Stimulated activated CD8-positive, alpha-beta memory T cell treated with anti-CD3 and anti-CD28 coated beads, Interleukin-7, amount 100 ng/mL, for 24 hours (primary cell): ENCODE measurements around the gene SLC7A5.
"Not testable (repeated sequence)": the region's sequence is repeated elsewhere in the genome, so short reads cannot be mapped to it uniquely, and the experiment has no call there.

Source experiments
- DNase-seq: peaks from one replicate; pipeline ENCODE4 v3.0.0-alpha.2; 2020; ENCODE audit warnings: low read depth

Gene SLC7A5

DNA sequence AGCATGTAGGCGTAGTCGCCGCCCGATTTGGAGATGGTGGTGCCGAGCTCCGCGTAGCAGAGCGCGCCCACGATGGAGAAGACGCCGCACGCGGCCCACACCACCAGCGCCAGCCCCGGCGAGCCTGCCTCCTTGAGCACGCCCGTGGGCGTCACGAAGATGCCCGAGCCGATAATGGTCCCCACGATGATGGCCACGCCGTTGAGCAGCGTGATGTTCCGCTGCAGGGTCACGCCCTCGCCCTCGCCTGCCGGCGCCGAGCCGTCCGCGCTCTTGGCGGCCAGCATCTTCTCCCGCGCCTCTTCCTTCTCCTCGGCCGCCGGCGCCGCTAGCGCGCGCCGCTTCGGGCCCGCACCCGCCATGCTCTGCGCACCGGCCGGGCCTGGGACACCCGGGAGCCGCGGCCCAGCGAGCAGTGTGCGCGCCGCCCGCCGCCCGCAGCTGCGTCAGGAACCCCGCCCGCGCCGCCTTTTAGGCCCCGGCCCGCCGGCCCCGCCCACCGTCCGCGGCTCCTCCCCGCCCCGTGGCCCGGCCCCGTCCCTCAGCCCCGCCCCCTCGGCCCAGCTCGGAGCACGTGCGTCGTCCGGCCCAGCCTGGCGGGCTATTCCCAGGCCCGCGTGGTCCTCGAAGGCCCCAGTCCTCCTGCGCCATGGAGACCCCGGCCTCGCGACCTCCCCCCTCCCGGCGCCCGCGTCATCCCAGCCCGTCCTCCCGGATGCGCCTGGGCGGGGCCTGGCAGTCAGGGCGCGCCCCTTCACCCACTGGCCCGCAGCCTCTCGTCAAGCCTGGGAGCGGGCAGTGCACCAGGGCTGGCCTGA is at the start of gene SLC7A5:
SLC7A5 (minus strand) TSS at position 447 of the 818 bp plus-strand sequence; CDS start at position 362, 85 bp downstream.
- DNase-seq = peak; percentile 73

DNA sequence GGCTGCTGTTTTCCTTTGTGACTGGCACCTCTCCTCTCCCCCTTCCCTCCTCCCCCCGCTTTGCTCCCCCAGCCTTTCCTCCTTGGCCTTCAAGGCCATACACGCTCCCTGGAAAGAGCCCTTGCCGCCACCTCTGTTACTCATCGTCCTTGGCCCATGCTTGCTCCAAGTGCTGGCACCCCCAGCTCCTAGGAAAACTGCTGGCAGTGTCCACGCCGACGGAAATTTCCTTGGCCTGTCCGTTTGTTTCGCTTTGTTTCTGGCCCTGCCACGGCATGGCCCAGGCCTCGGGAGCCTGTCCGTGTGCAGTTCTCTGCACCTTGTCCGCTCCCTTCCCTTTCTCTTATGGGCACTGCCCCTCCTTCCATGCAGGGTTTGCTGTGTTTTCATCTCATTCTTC is 49.0 kb upstream of the SLC7A5 start:
- DNase-seq = no peak

- no peak for DNase-seq
Observed at GRCh38 chr16:87917503-87917902, 48.2 kb upstream of the SLC7A5 start.

GRCh38 chr16:87914812-87915211 is 45.5 kb upstream of the SLC7A5 start:
- DNase-seq = no peak

DNA sequence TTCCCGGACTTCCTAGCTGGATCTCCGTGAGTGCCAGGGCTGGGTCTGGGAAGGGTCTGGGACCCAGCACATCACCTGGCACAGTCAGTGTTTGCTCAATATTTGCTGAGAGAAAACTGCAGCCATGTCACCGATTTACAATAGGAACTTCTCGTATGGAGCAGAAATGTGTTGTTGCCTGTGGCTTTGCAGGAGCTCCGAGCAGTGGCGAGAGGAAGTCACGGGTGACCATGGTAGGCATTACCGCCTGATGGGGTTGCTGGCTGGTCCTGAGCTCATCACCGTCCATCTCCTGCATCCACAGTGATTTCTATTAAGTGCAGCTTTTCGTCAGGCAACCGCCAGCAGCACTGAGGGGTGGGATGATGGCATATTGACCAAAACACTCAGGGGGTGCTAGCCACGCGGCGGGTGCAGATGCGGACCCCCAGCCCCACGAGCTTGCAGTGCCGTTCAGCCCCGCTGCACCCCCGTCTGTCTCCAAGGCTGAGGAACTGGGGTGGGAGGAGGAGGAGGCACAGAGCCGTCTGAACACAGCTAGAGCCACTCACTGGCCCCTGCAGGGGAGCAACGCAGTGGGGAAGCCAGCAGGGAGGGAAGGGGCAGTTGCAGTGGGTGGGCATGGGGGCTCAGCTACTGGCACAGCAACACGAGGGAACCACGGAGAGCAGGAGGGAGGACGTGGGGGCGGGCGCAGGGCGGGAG is 44.9 kb upstream of the SLC7A5 start:
- DNase-seq = not testable (repeated sequence)

- DNase-seq = not testable (repeated sequence)
Observed at GRCh38 chr16:87912691-87913090, 43.4 kb upstream of the SLC7A5 start.

DNA sequence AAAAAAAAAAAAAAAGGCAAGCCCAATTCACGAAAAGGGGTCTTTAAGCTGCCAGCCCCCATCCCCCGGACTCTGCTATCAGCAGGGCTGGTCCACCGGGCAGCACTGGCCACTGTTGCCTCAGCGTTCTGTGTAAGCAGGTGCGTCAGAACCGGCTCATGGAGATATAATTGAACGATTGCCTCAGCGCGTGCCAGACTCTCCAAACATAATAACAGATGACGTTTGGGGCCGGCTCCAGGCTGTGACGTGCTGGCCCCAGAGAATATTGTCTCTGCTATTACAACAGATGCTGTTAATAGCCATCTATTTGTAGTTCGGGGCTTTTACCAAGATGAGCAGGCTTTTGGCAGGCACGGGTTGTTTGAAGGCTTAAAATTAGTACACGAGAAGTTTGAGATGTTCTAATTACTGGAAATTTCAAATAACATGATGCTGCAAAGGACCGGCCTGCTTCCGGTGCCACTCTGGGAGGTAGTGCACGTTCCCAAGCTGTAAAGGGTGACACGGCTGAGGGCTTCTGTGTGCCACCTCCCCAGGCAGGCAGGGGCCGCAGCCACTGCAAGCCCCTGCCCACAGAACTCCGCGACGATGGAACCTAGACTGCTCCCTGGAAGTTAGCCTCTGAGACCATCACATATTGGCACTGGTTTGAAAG is 41.9 kb upstream of the SLC7A5 start:
- not testable (repeated sequence) for DNase-seq

GRCh38 chr16:87909203-87909935 is 40.1 kb upstream of the SLC7A5 start:
- DNase-seq = peak; percentile 68

DNA sequence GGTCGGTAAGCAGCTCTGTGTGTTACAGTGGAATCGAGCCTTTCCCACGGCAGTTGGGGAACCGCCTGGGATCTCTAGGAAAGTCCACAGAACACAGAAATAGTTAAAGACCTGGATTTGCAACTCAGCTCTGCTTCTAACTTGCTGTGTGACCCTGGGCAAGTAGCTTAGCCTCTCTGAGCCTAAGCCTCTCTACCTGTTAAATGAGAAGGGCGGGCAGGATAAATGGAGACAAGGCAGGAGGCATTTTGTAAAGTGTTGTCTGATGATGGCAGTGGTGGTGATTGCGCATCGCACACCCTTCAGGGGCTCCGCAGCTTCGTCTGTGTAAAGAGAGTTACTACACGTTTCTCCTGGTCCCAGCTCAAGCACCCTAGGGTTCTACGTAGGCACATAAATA is 38.8 kb upstream of the SLC7A5 start:
- not testable (repeated sequence) for DNase-seq

GRCh38 chr16:87905521-87905920 is 36.2 kb upstream of the SLC7A5 start:
- DNase-seq = not testable (repeated sequence)

DNA sequence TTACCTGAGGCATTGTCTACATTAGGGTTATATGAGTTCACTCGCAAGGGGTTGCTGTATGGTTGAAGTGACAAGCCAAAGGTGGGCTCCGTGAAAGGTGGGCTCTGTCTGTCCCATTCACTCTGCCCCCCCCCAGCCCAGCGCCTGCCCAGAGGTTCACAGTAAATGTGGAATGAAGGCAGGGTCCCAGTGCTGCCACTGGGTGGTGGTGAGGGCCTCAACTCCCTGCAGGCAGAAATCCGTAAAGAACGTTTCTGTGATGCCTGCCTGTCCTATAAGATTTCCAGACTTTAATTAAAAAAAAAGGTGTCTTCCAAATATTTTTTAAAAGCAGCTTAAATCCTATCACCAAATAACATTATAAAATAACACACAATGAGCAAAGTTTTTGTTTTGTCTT is 35.7 kb upstream of the SLC7A5 start:
- DNase-seq = not testable (repeated sequence)

DNA sequence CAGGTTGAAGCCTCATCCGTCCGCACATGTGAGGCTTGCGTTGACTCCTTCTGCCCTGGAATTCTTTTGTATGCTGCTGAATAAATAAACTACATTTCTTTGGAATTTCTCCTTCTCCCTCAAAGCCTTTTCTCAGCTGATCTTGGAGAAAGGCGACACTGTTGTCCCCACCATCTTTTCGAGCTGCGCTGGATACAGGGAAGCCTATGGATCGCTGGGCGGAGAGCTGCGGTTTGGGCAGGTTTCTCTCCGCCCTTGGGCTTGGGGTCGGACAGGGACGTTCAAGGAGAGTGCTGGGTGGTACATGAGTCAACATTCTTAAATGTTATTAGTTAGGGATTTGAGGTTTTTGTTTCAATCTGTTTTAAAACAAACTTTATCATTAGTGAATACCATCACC is 31.2 kb upstream of the SLC7A5 start:
- not testable (repeated sequence) for DNase-seq

DNA sequence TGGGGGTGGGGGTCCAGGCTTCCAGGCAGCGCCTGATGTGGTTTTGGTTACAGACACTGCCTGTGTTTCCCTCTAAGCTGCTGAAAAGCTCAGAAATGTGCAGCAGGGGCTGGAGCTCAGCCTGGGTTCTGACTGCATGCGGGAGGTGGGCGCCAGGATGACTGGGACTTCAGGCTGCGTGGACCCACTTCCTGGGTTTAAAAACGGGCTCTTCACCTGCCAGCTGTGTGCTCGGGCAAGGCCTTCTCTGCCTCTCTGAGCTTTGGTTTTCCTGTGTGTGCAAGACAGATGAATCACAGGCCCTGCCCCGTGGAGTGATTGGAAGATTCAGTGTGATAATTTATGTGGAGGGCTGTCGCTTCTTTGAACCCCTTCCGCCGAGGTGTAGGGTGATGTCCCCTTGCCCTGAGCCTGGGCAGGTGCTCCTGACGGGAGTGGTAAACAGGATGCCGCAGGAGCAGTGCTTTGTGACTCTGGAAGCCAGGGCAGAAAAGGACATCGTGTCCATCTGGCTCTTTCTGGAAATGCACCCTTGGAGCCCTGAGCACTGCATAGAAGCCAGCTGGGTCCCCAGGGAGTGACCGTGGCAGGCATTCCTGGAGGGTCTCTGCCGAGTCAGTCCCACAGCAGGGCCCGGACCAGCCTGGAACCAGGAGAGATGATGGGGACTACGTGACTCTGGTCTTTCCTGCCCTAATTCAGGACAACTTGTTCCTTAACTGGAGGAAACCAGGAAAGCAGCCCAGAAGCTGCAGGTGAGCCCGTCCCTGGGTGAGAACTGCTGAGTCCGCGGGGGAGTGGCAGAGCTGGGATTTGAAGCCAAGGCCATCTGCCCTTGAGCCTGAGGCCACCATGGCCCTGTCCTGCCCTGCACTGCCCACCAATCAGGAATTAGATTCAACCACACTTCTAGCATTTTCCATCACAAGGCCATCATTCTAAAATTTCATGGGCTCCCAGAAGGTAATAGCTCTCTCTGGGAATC is 28.5 kb upstream of the SLC7A5 start:
- DNase-seq = no peak

DNA sequence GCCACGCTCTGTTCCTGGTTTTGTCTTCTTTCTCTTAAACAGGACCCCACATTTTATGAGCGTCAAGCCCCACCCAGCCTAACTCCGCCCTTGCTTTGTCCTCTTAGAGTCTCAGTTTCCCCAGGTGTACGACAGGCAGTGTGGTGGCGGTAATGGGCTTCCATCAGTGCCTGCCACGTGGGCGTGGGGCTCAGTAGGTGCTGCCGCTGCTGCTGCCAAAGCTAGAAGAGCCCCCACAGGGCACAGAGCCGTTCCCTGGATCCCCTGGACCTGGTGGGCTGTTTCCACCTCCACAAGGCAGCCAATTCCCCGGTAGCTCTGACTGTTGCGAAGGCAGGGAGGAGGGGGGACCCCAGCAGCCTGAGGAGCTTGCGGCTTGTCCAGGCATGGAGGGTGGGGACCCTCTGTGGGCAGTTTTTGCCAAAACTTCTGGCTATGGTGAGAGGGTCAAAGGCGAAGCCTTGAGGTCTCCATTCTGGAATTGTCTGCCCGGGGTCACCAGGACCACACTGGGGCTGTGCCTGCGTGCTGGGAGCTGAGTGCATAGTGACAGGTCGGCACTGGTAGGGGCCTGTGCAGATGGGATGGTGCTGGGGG is 27.7 kb upstream of the SLC7A5 start:
- not testable (repeated sequence) for DNase-seq

DNA sequence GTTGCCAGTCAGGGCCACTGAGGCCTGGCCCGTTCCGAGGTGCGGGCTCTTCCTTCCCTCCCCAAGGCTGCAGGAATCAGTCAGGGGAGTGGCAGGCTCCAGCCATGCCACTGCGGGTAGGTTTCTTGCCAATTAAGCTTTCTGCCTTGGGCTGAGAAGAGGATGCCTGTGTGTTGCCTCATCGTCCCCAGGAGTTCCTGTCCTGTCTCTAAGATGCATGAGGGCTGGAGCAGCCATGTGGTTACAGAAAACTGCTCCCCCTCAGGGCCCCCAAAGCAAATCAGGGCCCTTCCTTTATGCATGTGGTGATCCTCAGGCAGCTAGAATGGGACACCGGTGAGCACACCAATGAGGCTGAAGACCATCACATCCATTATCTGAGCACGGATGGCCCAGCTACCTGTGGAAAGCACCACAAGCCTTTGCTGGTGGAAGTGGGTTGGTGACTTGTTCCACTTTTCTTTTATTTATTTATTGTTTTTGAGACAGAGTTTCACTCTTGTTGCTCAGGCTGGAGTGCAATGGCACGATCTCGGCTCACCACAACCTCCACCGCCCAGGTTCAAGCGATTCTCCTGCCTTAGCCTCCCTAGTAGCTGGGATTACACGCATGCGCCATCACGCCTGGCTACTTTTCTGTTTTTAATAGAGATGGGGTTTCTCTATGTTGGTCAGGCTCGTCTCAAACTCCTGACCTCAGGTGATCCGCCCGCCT is 27.0 kb upstream of the SLC7A5 start:
- not testable (repeated sequence) for DNase-seq

GRCh38 chr16:87895641-87896141 is 26.4 kb upstream of the SLC7A5 start:
- DNase-seq = peak; percentile 59

- DNase-seq = not testable (repeated sequence)
Observed at GRCh38 chr16:87894005-87894404, 24.7 kb upstream of the SLC7A5 start.

DNA sequence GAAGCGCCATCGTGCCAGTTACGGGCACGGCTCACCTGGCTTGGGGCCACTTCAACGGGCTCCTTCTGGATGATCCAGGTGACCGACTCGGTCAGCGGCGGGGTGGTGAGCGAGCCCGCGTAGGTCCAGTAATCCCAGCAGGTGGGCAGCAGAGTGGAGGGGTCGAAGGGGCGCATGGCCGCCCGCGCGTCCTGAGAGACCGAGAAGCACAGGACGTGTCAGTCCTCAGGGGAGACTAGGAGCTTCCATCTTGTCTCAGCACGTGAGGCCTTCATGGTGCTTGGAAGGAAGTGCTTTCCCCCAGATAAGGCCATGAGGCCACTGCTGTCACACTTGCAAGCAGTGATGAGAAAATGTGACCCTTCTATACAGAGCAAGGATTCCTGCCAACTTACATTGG is 22.5 kb upstream of the SLC7A5 start:
- no peak for DNase-seq

GRCh38 chr16:87889762-87890161 is 20.5 kb upstream of the SLC7A5 start:
- DNase-seq = not testable (repeated sequence)
